A549 treated with GW870086 at 1 μM for 4 hours (cell line): Measurements from ENCODE around the gene STRADA. TPM values are rescaled to one million over a fixed set of nuclear protein-coding genes. Genes with fewer than 3 reads are reported as not detected.

Experiments used
- total RNA-seq: library from RNA; stranded (reverse); fragments of 200-300 nt; extraction: Qiagen RNA extraction; gene quantifications from 5 replicates; pipeline ENCODE4 v1.2.3, GENCODE V29; 2022; ENCODE audit warnings: low read depth

The STRADA gene, protein sequence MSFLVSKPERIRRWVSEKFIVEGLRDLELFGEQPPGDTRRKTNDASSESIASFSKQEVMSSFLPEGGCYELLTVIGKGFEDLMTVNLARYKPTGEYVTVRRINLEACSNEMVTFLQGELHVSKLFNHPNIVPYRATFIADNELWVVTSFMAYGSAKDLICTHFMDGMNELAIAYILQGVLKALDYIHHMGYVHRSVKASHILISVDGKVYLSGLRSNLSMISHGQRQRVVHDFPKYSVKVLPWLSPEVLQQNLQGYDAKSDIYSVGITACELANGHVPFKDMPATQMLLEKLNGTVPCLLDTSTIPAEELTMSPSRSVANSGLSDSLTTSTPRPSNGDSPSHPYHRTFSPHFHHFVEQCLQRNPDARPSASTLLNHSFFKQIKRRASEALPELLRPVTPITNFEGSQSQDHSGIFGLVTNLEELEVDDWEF
- 23.8 to 26.8 TPM (median 25.4 TPM) in 5 replicates for total RNA-seq

DNA sequence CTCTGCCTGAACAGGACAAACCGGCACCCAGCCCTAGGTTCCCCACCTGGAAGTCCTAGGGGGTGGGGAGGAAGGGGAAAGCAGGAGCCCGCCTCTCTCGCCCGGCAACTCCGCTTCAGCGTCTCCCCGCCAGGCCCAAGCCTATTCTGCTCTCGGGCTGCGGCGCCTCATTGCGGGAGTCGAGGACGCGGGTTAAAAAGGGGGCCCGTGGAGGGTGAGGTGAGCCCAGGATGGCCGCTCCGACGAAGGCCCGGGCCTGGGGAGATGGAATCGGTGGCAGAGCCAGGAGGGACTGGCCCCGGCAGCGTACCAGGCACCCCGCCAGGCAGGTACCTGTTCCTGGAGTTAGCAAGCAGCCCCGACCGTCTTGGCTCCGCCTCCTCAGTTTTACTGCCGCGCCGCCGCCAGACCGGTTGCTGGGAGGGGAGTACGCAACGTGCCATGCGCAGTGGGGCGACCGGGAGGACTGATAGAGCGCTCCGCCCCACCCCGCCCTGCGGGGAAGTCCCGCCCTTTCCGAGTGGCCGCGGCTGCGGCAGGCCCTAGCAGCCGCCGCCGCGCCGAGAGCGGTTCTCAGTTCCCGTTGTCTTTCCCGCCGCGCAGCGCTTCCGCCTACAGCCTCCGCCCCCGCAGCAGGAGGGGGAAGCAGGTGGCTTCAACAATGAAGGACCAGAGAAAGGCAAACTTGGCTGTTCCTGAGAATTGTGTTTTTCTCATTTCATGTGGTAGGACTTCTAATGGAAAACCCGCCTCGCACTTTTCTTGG, at the start of gene STRADA:
Gene STRADA (minus strand): TSS at position 392 of the 766 bp plus-strand sequence. CDS start 13,430 bp downstream, outside the sequence.

DNA sequence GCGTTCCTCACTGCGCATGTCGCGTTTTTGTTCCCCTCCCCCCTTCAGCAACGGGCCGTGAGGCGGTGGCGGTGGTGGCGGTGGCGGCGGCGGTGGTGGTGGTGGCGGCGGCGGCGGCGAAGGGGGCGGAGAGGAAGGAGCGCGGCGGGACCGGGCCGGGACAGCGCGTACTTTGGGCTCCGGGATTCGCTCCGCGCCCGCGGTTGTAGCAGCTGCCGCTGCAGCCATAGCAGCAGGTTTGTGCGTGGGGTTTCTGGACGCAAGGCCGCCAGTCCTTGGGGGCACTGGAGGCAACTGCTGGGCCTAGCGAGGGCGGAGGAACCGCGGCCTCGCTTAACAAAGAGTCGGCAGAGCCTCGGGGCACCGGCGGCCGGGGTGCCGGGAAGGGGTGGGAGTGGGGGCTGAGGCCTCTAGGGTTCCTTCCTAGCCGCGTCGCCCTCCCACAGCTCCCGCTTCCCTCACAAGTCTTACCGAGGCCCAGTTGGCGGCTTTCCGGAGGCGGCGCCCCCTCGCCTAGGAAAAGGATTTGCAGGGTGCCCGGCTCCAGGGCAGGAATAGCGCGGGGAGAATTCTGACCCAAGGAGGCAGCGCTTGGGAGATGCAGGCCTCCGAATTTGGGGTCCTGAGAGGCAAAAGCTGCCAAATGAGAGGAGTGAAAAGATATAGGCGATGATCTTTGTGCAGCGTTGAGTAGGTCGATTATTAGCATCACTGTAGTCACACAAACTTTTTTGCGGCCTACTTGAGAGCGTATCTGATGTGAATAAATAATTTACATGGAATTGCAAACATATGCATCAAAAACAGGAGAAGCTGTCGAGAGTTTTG, 32.8 kb upstream of the STRADA start, which contains the start of gene DDX42:
Gene DDX42 (plus strand): TSS at position 30 of the 828 bp plus-strand sequence. CDS start 12,880 bp downstream, outside the sequence.

DNA sequence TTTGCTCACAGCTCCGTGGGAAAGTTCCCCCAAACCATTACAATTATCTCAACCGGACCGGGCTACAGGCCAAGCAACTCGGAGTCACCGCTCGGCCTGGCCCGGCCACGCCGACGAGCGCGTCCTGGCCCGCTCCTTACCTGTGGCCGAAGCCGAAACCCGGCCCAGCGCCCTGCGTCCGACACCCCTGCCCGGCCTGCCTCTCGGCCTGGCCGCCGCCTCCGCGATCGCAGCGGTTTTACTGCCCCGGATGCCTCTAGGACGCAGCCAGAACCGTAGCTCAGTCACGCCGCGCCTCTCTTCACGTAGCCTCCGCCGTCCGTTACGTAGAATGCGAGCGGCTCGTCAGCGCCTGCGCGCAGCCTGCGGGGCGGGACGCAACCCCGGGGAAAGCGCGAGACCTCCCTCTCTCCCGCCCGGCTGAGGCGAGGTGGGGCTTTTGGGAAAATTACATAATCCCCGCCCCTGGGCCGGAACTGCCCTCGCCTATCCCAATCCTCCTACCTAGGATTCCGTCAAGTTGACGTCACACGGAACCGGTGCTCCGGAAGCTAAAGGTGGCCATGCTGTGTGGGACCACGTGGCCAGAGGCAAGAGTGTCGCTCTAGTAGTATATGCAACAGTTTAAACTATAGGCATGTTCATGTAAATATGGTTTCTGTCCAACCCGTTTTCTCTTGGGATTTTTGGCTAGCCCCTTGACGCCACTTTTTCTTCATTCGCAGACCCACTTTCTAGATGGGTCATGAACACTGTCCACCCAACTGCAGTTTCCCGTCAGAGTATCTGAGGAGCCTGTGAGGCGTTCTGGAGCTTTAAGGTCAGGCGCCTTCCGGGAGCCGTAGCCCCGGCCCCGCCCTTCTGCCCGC, 31.9 kb upstream of the STRADA start, which contains the start of gene CCDC47:
Gene CCDC47 (minus strand): TSS at position 326 of the 869 bp plus-strand sequence. CDS start 7,422 bp downstream, outside the sequence.

DNA sequence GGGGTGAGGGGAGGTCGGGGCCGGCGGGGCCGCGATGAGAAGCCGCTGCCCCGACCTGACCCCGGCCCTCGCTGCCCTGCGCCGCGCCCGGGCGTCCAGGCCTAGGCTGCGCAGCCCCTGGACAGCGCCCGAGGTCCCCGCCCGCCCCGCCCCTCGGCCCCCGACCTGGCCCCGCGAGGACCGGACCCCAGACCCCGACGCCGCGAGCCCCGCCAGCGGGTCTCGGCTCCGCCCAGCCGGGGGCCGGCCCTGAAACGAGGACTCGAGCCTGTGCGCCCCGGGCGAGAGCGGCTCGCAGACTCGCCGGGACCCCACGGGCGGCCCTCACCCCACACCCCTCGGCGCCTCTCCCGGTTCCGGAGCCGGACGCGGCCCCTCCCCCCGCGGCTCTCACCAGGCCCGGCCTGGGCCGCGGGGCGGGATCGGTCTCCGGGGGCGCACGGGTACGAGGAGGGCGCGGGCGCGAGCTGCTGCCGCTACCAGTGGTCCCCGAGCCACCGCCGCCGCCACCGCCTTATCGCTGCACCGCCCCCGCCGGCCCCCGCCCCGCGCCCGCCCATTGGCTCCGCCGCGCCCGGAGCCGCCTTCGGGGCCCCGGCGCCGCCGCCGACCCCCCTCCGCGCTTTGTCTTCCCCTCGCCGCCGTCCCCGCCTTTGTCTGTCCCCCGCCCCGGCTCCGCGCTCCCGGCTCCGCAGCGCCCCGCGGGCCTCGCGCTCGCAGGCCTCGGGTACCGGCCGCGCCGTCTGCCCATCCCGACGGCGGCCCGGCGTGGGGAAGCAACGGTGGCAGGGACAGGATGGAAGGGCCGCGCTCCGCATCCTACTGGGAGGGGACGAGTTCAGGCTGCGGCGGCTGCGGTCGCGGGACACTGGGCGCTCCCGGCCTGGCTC, 41.7 kb downstream of the STRADA start, which contains the start of gene LIMD2:
Gene LIMD2 (minus strand): TSS at position 488 of the 890 bp plus-strand sequence. CDS start 827 bp downstream, outside the sequence.

Other genes with a start within 250 kb of the STRADA start
- not detected in 5 replicates for gene KCNH6, start 218.4 kb downstream of the STRADA start, total RNA-seq
- gene DCAF7, start 191.3 kb downstream of the STRADA start, total RNA-seq = 44.6 to 64.5 TPM (median 55.8 TPM) in 5 replicates
- 49.0 to 57.3 TPM (median 55.2 TPM) in 5 replicates for gene TACO1, start 140.9 kb downstream of the STRADA start, total RNA-seq
- gene MAP3K3, start 119.4 kb downstream of the STRADA start, total RNA-seq = 13.1 to 17.9 TPM (median 16.0 TPM) in 5 replicates
- gene LIMD2, start 41.7 kb downstream of the STRADA start, total RNA-seq = 8.3 to 12.9 TPM (median 11.1 TPM) in 5 replicates
- 88.0 to 123 TPM (median 102 TPM) in 5 replicates for gene CCDC47, start 31.8 kb upstream of the STRADA start, total RNA-seq
- 86.4 to 99.2 TPM (median 98.0 TPM) in 5 replicates for gene DDX42, start 32.4 kb upstream of the STRADA start, total RNA-seq
- gene PSMC5, start 85.6 kb upstream of the STRADA start, total RNA-seq = 205 to 229 TPM (median 215 TPM) in 5 replicates
- gene FTSJ3, start 85.9 kb upstream of the STRADA start, total RNA-seq = 49.7 to 66.5 TPM (median 55.4 TPM) in 5 replicates
- gene SMARCD2, start 100.9 kb upstream of the STRADA start, total RNA-seq = 50.2 to 63.7 TPM (median 60.2 TPM) in 5 replicates
- not detected in 5 replicates for gene CSH2, start 131.9 kb upstream of the STRADA start, total RNA-seq
- gene GH2, start 140.1 kb upstream of the STRADA start, total RNA-seq = not detected in 5 replicates
- gene CSH1, start 154.8 kb upstream of the STRADA start, total RNA-seq = not detected in 5 replicates
- gene CSHL1, start 169.5 kb upstream of the STRADA start, total RNA-seq = not detected in 5 replicates
- not detected in 5 replicates for gene GH1, start 177.0 kb upstream of the STRADA start, total RNA-seq
- gene CD79B, start 190.5 kb upstream of the STRADA start, total RNA-seq = not detected in 5 replicates
- gene SCN4A, start 231.1 kb upstream of the STRADA start, total RNA-seq = 0.03 to 0.07 TPM (median 0.03 TPM) in 5 replicates